T1000 (cell line): Measurements from ENCODE around the gene SEC22A.
"Not testable (repeated sequence)": the region's sequence is repeated elsewhere in the genome, so short reads cannot be mapped to it uniquely, and the experiment has no call there.

Source experiments
- DNase-seq: peaks from one replicate; lab custom pipeline; 2025; ENCODE audit warnings: mixed read lengths; lab: John Stamatoyannopoulos, UW

The SEC22A gene

DNA sequence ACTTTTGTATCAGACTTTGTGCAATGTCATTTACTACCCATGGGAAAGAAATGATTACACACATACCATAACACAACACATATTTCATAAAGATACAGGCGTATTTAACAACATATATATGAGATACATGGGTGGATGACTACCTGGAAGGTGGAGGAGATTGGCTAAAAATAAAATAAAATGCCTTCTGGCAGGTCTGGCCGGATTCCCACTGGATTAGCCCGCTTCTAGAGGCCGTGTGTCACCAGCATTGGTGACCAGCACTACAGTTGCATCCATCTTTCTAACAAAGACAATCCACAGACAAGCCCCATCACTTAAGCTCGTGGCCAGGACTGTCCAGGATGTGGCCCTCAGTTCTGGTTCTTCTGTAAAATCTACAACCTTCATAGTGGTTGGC lies 21.0 kb upstream of the SEC22A start:
- DNase-seq: no peak

GRCh38 chr3:123186695-123187094 lies 15.0 kb upstream of the SEC22A start:
- no peak for DNase-seq

DNA sequence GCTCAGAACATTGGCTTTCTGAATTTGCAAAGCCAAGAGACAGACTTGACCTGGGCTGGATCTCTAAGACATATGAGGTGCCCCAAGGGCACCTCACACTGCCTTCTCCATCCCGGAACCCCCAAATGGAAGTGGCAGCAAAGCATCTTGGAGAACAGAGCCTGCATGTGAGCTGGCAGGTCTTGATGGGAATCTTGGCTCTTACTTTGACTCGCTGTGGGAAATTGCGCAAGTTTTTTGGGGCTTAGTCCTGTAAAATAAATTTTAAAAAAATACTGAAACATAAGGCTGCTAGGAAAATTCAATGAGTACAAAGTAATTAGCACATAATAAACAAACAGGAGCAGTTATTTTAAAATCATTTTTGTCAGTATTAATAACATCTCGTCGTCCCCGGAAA lies 13.7 kb upstream of the SEC22A start:
- DNase-seq: no peak

GRCh38 chr3:123193448-123194101 lies 8.2 kb upstream of the SEC22A start:
- no peak for DNase-seq

DNA sequence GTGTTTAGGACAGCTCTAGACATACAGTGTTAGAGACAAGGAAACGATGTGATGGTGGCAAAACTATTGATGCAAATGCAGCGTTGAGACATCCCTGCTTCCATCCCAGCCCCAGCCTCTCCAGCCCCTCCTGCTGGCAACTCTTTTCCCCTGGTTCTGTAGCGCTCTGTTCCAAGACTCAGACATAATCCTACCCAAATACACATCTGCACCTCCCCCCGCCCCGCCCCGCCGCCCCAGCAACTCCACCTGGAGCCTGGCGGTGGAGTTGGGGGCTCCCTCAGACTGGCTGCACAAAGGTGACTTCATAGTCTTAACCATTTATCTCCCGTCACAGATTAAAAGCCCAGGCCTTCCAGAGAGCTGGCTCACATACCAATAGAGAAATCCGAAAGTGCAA lies 7.2 kb upstream of the SEC22A start:
- no peak for DNase-seq

GRCh38 chr3:123198372-123198771 lies 3.4 kb upstream of the SEC22A start:
- DNase-seq: no peak

GRCh38 chr3:123201223-123201556 lies 553 bp upstream of the SEC22A start:
- no peak for DNase-seq

DNA sequence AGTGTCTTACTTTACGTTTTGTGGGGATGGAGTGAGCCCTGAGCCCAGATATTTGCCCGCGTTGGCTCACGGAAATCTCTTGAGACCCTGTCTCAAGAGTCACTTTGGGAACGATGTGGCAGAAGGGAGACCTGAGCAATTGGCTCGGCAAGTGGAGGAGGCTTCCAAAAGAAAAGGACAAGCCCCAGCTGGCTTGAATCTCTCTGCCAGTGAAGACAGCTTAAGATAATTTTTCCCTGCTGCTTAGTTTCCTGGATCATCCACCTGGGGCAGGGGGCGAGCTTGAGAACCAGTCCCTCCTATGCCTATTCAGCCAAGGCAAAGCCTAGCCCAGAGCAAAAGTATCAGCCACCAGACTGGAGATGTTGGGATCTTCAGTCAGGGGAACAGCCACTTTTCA lies 708 bp downstream of the SEC22A start:
- DNase-seq: no peak

- no peak for DNase-seq
Measured at GRCh38 chr3:123218990-123219389, 17.2 kb downstream of the SEC22A start.

DNA sequence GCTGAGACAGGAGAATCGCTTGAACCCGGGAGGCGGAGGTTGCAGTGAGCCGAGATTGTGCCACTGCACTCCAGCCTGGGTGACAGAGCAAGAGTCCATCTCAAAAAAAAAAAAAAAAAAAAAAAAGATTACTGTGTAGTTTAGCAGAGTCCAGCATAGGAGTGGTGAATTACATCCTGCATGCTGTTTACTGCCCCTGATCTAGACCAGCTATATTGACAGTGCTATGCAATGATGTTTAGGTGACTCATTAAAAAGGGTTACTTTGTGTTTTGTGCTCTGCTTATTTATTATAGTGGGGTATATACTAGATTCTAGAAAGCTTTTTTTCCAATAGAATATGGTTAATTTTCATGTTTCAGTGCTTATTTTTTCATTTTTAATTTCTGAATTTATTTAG lies 19.6 kb downstream of the SEC22A start:
- not testable (repeated sequence) for DNase-seq

GRCh38 chr3:123225016-123225415 lies 23.3 kb downstream of the SEC22A start:
- DNase-seq: no peak

GRCh38 chr3:123226549-123226948 lies 24.8 kb downstream of the SEC22A start:
- no peak for DNase-seq

GRCh38 chr3:123229145-123229544 lies 27.4 kb downstream of the SEC22A start:
- DNase-seq: no peak

GRCh38 chr3:123236902-123237301 lies 35.2 kb downstream of the SEC22A start:
- DNase-seq: no peak

- not testable (repeated sequence) for DNase-seq
Measured at GRCh38 chr3:123239186-123239585, 37.4 kb downstream of the SEC22A start.

DNA sequence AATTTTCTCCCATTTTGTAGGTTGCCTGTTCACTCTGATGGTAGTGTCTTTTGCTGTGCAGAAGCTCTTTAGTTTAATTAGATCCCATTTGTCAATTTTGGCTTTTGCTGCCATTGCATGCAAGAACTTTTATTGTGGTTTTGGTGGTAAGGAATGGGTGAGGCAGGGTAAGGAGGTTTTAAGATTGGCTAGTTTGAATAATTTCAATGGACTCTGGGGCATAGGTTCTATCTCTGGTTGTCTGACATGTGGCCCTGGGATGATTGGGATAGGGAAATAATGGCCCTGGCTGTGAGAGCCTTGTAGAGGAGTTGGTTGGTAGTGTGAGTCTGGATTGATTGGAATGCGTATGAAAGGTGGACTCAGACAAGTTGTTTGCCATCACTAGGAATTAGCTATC lies 38.0 kb downstream of the SEC22A start:
- DNase-seq: no peak

DNA sequence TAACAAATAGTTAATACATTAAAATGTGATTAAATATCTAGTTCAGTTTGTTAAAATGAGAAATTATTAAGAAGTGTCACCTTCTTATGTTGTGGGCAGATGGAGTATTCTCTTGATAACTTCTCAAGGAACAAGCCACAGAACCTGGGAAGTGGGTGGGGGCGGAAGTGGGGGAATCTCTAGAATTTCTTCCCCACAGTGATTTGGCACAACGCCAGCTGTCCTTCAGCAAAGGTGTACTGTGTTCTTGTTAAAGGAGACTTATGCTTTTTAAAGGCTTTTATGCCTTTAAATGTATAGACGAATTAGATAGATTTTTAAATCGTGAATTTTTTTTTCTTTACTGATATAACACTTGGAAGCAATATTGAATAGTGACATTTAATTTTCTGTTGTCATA lies 42.4 kb downstream of the SEC22A start:
- no peak for DNase-seq

- no peak for DNase-seq
Measured at GRCh38 chr3:123246866-123247265, 45.1 kb downstream of the SEC22A start.

- no peak for DNase-seq
Measured at GRCh38 chr3:123256256-123256655, 54.5 kb downstream of the SEC22A start.

DNA sequence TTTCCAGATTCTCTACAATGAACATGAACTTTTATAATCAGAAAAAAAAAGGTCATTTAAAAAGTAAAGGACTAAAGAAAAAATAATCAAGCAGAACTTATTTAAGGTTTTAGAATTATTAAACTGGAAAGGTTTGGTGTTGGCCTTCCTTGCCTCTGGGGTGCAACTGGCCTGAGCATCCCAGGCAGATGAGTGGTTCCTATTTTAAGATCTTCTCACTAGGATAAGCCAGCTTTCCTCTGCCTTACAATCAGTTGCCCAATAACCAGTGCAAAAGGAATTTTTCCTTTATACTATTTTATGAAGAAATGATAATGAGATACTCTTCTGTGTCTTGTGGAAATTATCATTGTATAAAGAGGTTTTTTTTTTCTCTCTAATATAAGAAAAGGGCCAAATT lies 56.6 kb downstream of the SEC22A start:
- no peak for DNase-seq

DNA sequence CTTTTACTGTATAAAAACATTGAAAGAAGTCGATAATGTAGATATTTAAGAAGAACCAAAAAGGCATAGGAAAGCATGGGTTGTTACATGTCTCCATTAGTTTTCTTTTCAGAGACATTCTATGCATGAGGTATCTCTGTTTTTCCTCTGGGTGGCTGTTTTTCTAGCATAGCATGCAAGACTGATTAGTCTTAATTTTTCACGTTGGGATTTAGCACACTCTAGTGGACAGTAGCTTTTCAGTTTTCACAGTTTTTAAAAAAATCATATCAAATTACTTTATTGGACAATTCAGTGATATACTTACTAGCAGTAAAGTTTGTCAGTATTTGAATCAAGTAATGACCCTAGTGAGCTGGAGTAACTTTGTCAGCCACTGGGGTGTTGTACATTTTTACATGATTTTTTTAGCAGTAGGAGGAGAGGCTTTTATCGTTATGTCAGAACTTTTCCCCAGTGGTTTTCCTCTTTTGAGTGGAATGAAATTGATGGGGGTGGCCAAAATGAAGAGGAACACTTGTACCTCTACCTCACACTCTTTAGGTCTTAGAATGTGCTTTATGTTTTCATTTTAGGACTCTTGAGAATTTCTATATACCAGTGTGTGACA lies 57.2 kb downstream of the SEC22A start:
- no peak for DNase-seq

GRCh38 chr3:123261666-123262065 lies 59.9 kb downstream of the SEC22A start:
- DNase-seq: no peak

DNA sequence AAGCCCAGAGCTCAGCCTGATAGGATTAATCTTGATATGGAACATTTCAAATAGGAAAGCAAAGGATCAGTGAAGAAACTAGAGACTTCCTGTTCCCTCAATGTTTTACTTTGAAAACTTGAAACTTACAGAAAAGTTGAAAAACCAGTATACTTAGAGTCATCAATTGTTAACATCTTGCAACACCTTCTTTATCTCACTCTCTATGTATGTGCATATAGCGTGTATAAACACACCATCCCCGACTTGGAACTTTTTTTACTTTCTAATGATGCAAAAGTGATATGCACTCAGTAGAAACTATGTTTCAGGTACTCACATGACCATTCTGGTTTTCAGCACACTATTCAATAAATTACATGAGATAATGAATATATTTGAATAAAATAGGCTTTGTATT lies 60.5 kb downstream of the SEC22A start:
- no peak for DNase-seq

DNA sequence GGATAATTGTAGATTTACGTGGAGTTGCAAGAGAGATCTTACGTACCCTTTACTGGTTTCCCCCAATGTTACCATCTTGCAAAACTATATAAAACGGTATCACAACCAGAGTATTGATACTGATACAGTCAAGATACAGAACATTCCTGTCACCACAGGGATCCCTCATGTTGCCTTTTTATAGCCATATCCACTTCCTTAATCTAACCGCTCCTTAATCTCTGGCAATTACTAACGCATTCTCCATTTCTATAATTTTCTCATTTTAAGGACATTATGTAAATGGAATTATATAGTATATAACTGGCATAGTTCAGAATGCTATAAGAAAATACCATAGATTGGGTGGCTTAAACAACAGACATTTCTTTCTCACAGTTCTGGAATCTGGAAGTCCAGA lies 61.1 kb downstream of the SEC22A start:
- no peak for DNase-seq
